ENCODE results near the gene TANC1. TPM values are rescaled to one million over a fixed set of nuclear protein-coding genes. Genes with fewer than 3 reads are reported as not detected.

The TANC1 gene
- total and polyA plus RNA-seq, 2 donors (not counting 3 experiments of a cell fraction or from before 2014, with no cell fraction given): 58.9 to 99.4 TPM

DNA sequence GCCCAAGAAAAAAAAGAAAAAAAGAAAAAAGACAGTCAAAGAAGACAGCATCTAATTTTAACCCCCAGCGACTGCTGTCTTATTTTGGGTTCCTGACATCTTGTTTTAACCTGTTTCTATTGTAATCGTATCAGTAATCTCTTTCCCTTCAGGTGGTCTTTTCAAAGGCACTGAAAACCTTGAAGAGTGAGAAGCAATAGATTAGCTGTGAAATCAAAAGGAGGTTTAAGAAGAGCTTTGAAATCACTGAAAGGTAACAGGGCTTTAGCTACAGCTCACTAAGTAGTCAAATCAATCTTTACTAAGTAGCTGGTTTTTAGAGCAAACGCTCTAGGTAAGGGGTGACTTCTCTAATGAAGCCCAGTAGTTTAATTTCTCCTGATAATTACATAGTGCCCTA is 5.4 kb upstream of the TANC1 start:
- no peaks in the 10 kb centered on the region for H4K20me1 ChIP-seq (replicated peaks; ENCODE audit: control insufficient read depth, extremely low read depth, insufficient read depth, low read length)
- H3K4me1 ChIP-seq (ENCODE audit: control insufficient read depth, extremely low read depth, insufficient read depth, low read length): peaks cover 7% of the 10 kb centered on the region
- H3K4me3 ChIP-seq (replicated peaks in 1 of 3; ENCODE audit: insufficient read depth in 1 of 3, low read depth in 1 of 3, low read length in 3 of 3): no peak overlapping the region
- TF ChIP-seq MYC (IDR thresholded peaks at IDR 0.05; ENCODE audit: low read depth, low read length): no peak
- TF ChIP-seq FOS (IDR thresholded peaks at IDR 0.05; ENCODE audit: borderline replicate concordance, insufficient read depth, low read length): no peak
- TF ChIP-seq GATA2 (IDR thresholded peaks at IDR 0.05; ENCODE audit: insufficient read depth, insufficient read length, low read depth, low read length): no peak
- TF ChIP-seq EZH2 (IDR thresholded peaks at IDR 0.05; ENCODE audit: borderline replicate concordance, low read depth, low read length, severe bottlenecking): no peak
- TF ChIP-seq, protein P1, sequence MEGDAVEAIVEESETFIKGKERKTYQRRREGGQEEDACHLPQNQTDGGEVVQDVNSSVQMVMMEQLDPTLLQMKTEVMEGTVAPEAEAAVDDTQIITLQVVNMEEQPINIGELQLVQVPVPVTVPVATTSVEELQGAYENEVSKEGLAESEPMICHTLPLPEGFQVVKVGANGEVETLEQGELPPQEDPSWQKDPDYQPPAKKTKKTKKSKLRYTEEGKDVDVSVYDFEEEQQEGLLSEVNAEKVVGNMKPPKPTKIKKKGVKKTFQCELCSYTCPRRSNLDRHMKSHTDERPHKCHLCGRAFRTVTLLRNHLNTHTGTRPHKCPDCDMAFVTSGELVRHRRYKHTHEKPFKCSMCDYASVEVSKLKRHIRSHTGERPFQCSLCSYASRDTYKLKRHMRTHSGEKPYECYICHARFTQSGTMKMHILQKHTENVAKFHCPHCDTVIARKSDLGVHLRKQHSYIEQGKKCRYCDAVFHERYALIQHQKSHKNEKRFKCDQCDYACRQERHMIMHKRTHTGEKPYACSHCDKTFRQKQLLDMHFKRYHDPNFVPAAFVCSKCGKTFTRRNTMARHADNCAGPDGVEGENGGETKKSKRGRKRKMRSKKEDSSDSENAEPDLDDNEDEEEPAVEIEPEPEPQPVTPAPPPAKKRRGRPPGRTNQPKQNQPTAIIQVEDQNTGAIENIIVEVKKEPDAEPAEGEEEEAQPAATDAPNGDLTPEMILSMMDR (IDR thresholded peaks at IDR 0.05; ENCODE audit: extremely low read depth in 1 of 2, insufficient read depth in 1 of 2, low read depth in 1 of 2, low read length in 2 of 2): no peak
- no peak for TF ChIP-seq POLR2AphosphoS5 (IDR thresholded peaks at IDR 0.05; ENCODE audit: insufficient read depth, low read depth, low read length)
- TF ChIP-seq POLR2A (IDR thresholded peaks at IDR 0.05; ENCODE audit: low read depth, low read length): no peak
- TF ChIP-seq, protein P2, sequence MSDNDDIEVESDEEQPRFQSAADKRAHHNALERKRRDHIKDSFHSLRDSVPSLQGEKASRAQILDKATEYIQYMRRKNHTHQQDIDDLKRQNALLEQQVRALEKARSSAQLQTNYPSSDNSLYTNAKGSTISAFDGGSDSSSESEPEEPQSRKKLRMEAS (IDR thresholded peaks at IDR 0.05; ENCODE audit: insufficient read depth, insufficient read length): no peak
- no peak for TF ChIP-seq JUN (IDR thresholded peaks at IDR 0.05; ENCODE audit: borderline replicate concordance, insufficient read depth, insufficient read length, low read depth)
- H3K9ac ChIP-seq (replicated peaks; ENCODE audit: extremely low read depth, insufficient read depth, low read length): no peak overlapping the region
- no peaks in the 10 kb centered on the region for H3K9me3 ChIP-seq (replicated peaks; ENCODE audit: control insufficient read depth, insufficient read depth, low read length)
- intact Hi-C loops (cut with micrococcal nuclease): no loop called here
- no TSS peak for BruUV-seq (replicated peaks)
- DNase-seq (ENCODE audit: low read depth, low spot score) (no peak), FAIRE-seq (no peak)
- no peaks in the 10 kb centered on the region for H3K27me3 ChIP-seq (ENCODE audit: control insufficient read depth in 2 of 2, insufficient read depth in 2 of 2, low read length in 2 of 2)
- dilution Hi-C loops (cut with MboI; ENCODE audit: extremely low pct_ligation_motif_present, low sequenced_read_pairs): no loop called here
- ChIA-PET CTCF (interaction anchor here (1.6 kb wide), 1 partner anchor 10 kb away, joined by 3 read pairs; no protein-coding TSS in a partner anchor), POLR2A (no interaction called here)
- no peak overlapping the region for H3K4me2 ChIP-seq (ENCODE audit: insufficient read depth, low read length)
- H3K9me1 ChIP-seq (replicated peaks; ENCODE audit: control insufficient read depth, extremely low read depth, insufficient read depth, low read length): no peaks in the 10 kb centered on the region
- H3K79me2 ChIP-seq (ENCODE audit: control insufficient read depth, insufficient read depth, low read length): no peaks in the 10 kb centered on the region
- no peak overlapping the region for H2AFZ ChIP-seq (ENCODE audit: low read depth, low read length)
- H3K27ac ChIP-seq (ENCODE audit: insufficient read depth, low read depth, low read length): no peak overlapping the region
- no peaks in the 10 kb centered on the region for H3K36me3 ChIP-seq (ENCODE audit: control insufficient read depth in 2 of 2, extremely low read depth in 1 of 2, insufficient read depth in 2 of 2, low read length in 2 of 2)
